Activated B cell treated with CpG ODN at 0.5 μM for 24 hours (primary cell): ENCODE results near the gene C19orf25. TPM values are rescaled to one million over a fixed set of nuclear protein-coding genes. Genes with fewer than 3 reads are reported as not detected.

Source experiments
- ATAC-seq: fragments of 200-7000 bp; cut with Tn5 transposase; one replicate; pipeline ENCODE4 v1.10.0; 2021; ENCODE audit warnings: low read depth, mild to moderate bottlenecking, moderate library complexity
- CTCF ChIA-PET: fragments of 350-600 bp; sonication (Branson Sonifier 250); formaldehyde crosslinking; loops from one replicate; lab custom pipeline; 2021; ENCODE audit warnings: antibody characterized with exemption; lab: Charles Lee
- POLR2A ChIA-PET: fragments of 350-600 bp; sonication (Branson Sonifier 250); formaldehyde crosslinking; loops from one replicate; lab custom pipeline; 2021; ENCODE audit warnings: antibody characterized with exemption; lab: Charles Lee
- DNase-seq: peaks from one replicate; pipeline ENCODE4 v3.0.0; 2022
- H3K27ac Mint-ChIP-seq: one replicate; pipeline ENCODE4 v1.8.0; 2020; ENCODE audit warnings: mixed read lengths
- H3K27me3 Mint-ChIP-seq: one replicate; pipeline ENCODE4 v1.8.0; 2021; ENCODE audit warnings: mixed read lengths
- H3K36me3 Mint-ChIP-seq: one replicate; pipeline ENCODE4 v1.8.0; 2021; ENCODE audit warnings: low read depth, mixed read lengths
- H3K4me1 Mint-ChIP-seq: one replicate; pipeline ENCODE4 v1.8.0; 2021; ENCODE audit warnings: mixed read lengths
- H3K4me3 Mint-ChIP-seq: one replicate; pipeline ENCODE4 v1.8.0; 2020; ENCODE audit warnings: mild to moderate bottlenecking, mixed read lengths
- H3K9me3 Mint-ChIP-seq: one replicate; pipeline ENCODE4 v1.8.0; 2020; ENCODE audit warnings: mixed read lengths
- CTCF ChIP-seq: fragments of 200-600 bp; IDR thresholded peaks from one replicate; pipeline ENCODE4 v1.8.0; 2022; ENCODE audit warnings: antibody characterized with exemption, mild to moderate bottlenecking
- intact Hi-C: fragments of 100-400 bp; cut with micrococcal nuclease; formaldehyde crosslinking; loops from one replicate; pipeline ENCODE4 v1.15.1; 2024
- total RNA-seq: library from RNA; stranded (reverse); gene quantifications from 2 replicates; pipeline ENCODE4 v1.2.3, GENCODE V29; 2022

The C19orf25 gene
- total RNA-seq, 1 donor from 2014 or later, result 55.7 TPM

- peaks cover 15% of the 10 kb centered on the region for H3K4me1 Mint-ChIP-seq
- CTCF ChIA-PET, result interaction anchor here (1.6 kb wide), 1 partner anchor 360 kb away, joined by 3 read pairs; no protein-coding TSS in a partner anchor
- POLR2A ChIA-PET, result interaction anchor here (0.7 to 0.9 kb wide), 2 partner anchors 12 to 203 kb away, joined by 3 read pairs; no protein-coding TSS in a partner anchor
- ATAC-seq, result no peak
- H3K36me3 Mint-ChIP-seq, result no peaks in the 10 kb centered on the region
- H3K27me3 Mint-ChIP-seq, result no peaks in the 10 kb centered on the region
- intact Hi-C loops, result loop anchor here (10.0 kb wide), 1 partner anchor 298 kb away; no protein-coding TSS in a partner anchor
- H3K4me3 Mint-ChIP-seq, result no peak overlapping the region
- no peak for DNase-seq
- no peak overlapping the region for H3K27ac Mint-ChIP-seq
- TF ChIP-seq CTCF, result no peak
- no peaks in the 10 kb centered on the region for H3K9me3 Mint-ChIP-seq
Measured at GRCh38 chr19:1466461-1467214, 12.4 kb downstream of the C19orf25 start.

GRCh38 chr19:1466018-1466460 is 13.0 kb downstream of the C19orf25 start:
- no peaks in the 10 kb centered on the region for H3K36me3 Mint-ChIP-seq
- no peak overlapping the region for H3K27ac Mint-ChIP-seq
- H3K9me3 Mint-ChIP-seq, result no peaks in the 10 kb centered on the region
- intact Hi-C loops, result loop anchor here (10.0 kb wide), 1 partner anchor 299 kb away; no protein-coding TSS in a partner anchor
- TF ChIP-seq CTCF, result no peak
- H3K4me3 Mint-ChIP-seq, result no peak overlapping the region
- DNase-seq, result no peak
- H3K4me1 Mint-ChIP-seq, result peaks cover 10% of the 10 kb centered on the region
- ATAC-seq, result no peak
- ChIA-PET CTCF (no interaction called here), POLR2A (interaction anchor here (0.7 to 1.0 kb wide), 3 partner anchors 12 to 202 kb away, joined by 3 read pairs; no protein-coding TSS in a partner anchor)
- H3K27me3 Mint-ChIP-seq, result no peaks in the 10 kb centered on the region

GRCh38 chr19:1465191-1466016 is 13.6 kb downstream of the C19orf25 start:
- POLR2A ChIA-PET, result interaction anchor here (0.9 to 1.0 kb wide), 2 partner anchors 14 to 202 kb away, joined by 3 read pairs; no protein-coding TSS in a partner anchor
- no peak for ATAC-seq
- intact Hi-C loops, result loop anchor here (10.0 kb wide), 1 partner anchor 299 kb away; no protein-coding TSS in a partner anchor

GRCh38 chr19:1461862-1462261 is 17.2 kb downstream of the C19orf25 start:
- intact Hi-C loops, result loop anchor here (10.0 kb wide), 1 partner anchor 303 kb away; no protein-coding TSS in a partner anchor
- no peak for TF ChIP-seq CTCF
- Mint-ChIP-seq H3K4me1 (peaks cover 3% of the 10 kb centered on the region), H3K4me3 (no peak overlapping the region), H3K36me3 (peaks cover 2% of the 10 kb centered on the region), H3K27me3 (peaks cover 3% of the 10 kb centered on the region), H3K27ac (no peak overlapping the region), H3K9me3 (no peaks in the 10 kb centered on the region)
- ChIA-PET CTCF (no interaction called here), POLR2A (interaction anchor here (0.7 kb wide), 1 partner anchor 10 kb away, joined by 10 read pairs; no protein-coding TSS in a partner anchor)
- ATAC-seq (no peak), DNase-seq (no peak)

More at GRCh38 chr19:1465191-1466016, 13.6 kb downstream of the C19orf25 start:
- Mint-ChIP-seq H3K27me3 (no peaks in the 10 kb centered on the region), H3K36me3 (no peaks in the 10 kb centered on the region), H3K4me3 (no peak overlapping the region), H3K9me3 (no peaks in the 10 kb centered on the region), H3K27ac (no peak overlapping the region), H3K4me1 (peaks cover 10% of the 10 kb centered on the region)
- DNase-seq, result no peak
- no peak for TF ChIP-seq CTCF
- CTCF ChIA-PET, result no interaction called here
